Lung (tissue), 12 donors: ENCODE results near the gene LIN28A. TPM values are rescaled to one million over a fixed set of nuclear protein-coding genes. Genes with fewer than 3 reads are reported as not detected.
A peak's percentile ranks its signal among the peaks of the same experiment; 100 is the strongest.

Experiments used
- ATAC-seq: fragments of 200-7000 bp; cut with Tn5 transposase; one replicate; pipeline ENCODE4 v1.9.1; 2020; ENCODE audit warnings: moderate number of reproducible peaks; ENCODE audit not compliant: insufficient read depth, low FRiP score
- DNase-seq, 3 donors: peaks; one replicate each; pipeline ENCODE4 v3.0.0-alpha.2; 2013 to 2017
- H3K27ac ChIP-seq, 2 donors: one replicate each; pipeline ENCODE4 v1.5.1; 2013; ENCODE audit warnings: mild to moderate bottlenecking in 2 of 2, moderate library complexity in 2 of 2, control low read depth in 1 of 2, inconsistent platforms in 1 of 2, low read depth in 1 of 2, low read length in 1 of 2
- H3K27me3 ChIP-seq, 3 donors: one replicate each; pipeline ENCODE4 v1.5.1; 2013; ENCODE audit warnings: low read length in 2 of 3; ENCODE audit not compliant: control insufficient read depth in 3 of 3, insufficient read depth in 3 of 3
- H3K36me3 ChIP-seq, 4 donors: one replicate each; pipeline ENCODE4 v1.5.1; 2013; ENCODE audit warnings: low read length in 4 of 4, mild to moderate bottlenecking in 1 of 4, moderate library complexity in 1 of 4; ENCODE audit not compliant: control insufficient read depth in 4 of 4, insufficient read depth in 4 of 4
- H3K4me1 ChIP-seq, 5 donors: one replicate each; pipeline ENCODE4 v1.5.1; 2013; ENCODE audit warnings: low read length in 5 of 5, mild to moderate bottlenecking in 2 of 5, moderate library complexity in 1 of 5; ENCODE audit not compliant: control insufficient read depth in 5 of 5, insufficient read depth in 5 of 5
- H3K4me3 ChIP-seq: one replicate; pipeline ENCODE4 v1.5.1; 2013; ENCODE audit warnings: mild to moderate bottlenecking, control low read depth, moderate library complexity
- H3K9ac ChIP-seq, 2 donors: one replicate each; pipeline ENCODE4 v1.5.1; 2013; ENCODE audit warnings: low read length in 2 of 2, control low read depth in 1 of 2; ENCODE audit not compliant: insufficient read depth in 1 of 2
- H3K9me3 ChIP-seq, 4 donors: one replicate each; pipeline ENCODE4 v1.5.1; 2013; ENCODE audit warnings: low read length in 3 of 4, mild to moderate bottlenecking in 1 of 4, moderate library complexity in 1 of 4; ENCODE audit not compliant: control insufficient read depth in 4 of 4, insufficient read depth in 3 of 4
- CTCF ChIP-seq: IDR thresholded peaks from 2 replicates; pipeline ENCODE4 v1.5.1; 2012; ENCODE audit warnings: mild to moderate bottlenecking; ENCODE audit errors: control extremely low read depth, extremely low read depth
- WGBS, 2 donors: extraction: QIAGEN DNeasy Blood & Tissue Kit; methylation state at CpG; one replicate each; pipeline ENCODE4 v1.1.7; 2013; 5-methylcytosine and 5-hydroxymethylcytosine counted together
- polyA plus RNA-seq, 2 donors: library from polyadenylated mRNA; stranded (reverse); fragments of 200-250 nt; gene quantifications; one replicate each; pipeline ENCODE4 v1.2.1, GENCODE V29; 2013
- total RNA-seq, 2 donors: library from RNA; depleted of rRNA in 1 of 2; stranded (reverse); fragments of >200 nt in 1 of 2; gene quantifications; one replicate each; pipeline ENCODE4 v1.2.1, GENCODE V29; 2014 to 2021
- donor health status: control.
- donor health status: control.
- donor health status: Bipolar disorder and iron deficiency.
- donor health status: healthy.
- donor health status: DM: yes; HTN: yes; CAD: no.

LIN28A gene
- total and polyA plus RNA-seq, 4 donors = 0.80 TPM; not detected in 3

GRCh38 chr1:26452459-26453183, 42.0 kb downstream of the LIN28A start:
- H3K4me3 ChIP-seq = no peak overlapping the region
- no peaks in the 10 kb centered on the region for H3K4me1 ChIP-seq
- WGBS, 2 donors = 93 to 97% methylated on average over 5 of the region's 5 CpGs
- no peak overlapping the region for H3K9ac ChIP-seq
- H3K9me3 ChIP-seq = no peaks in the 10 kb centered on the region
- ATAC-seq = no peak
- H3K27ac ChIP-seq = no peak overlapping the region
- DNase-seq = no peak
- TF ChIP-seq CTCF = no peak
- no peaks in the 10 kb centered on the region for H3K27me3 ChIP-seq
- peaks cover 22 to 27% (median 24%) of the 10 kb centered on the region in 4 donors for H3K36me3 ChIP-seq

GRCh38 chr1:26459148-26459547, 48.5 kb downstream of the LIN28A start:
- ATAC-seq = no peak
- H3K4me3 ChIP-seq = no peak overlapping the region
- peaks cover 15 to 41% (median 28%) of the 10 kb centered on the region in 4 donors for H3K36me3 ChIP-seq

GRCh38 chr1:26459573-26460031, 49.0 kb downstream of the LIN28A start:
- Histone ChIP-seq H3K27ac (no peak overlapping the region), H3K27me3 (no peaks in the 10 kb centered on the region), H3K4me1 (peaks cover 0 to 5% (median 0%) of the 10 kb centered on the region in 5 donors), H3K36me3 (peaks cover 17 to 43% (median 31%) of the 10 kb centered on the region in 4 donors), H3K9ac (no peak overlapping the region), H3K4me3 (no peak overlapping the region), H3K9me3 (peaks cover 0 to 1% (median 0%) of the 10 kb centered on the region in 4 donors)
- WGBS, 2 donors = 88 to 92% methylated on average over 3 of the region's 3 CpGs
- TF ChIP-seq CTCF = no peak
- DNase-seq = no peak
- ATAC-seq = no peak

More at GRCh38 chr1:26459148-26459547, 48.5 kb downstream of the LIN28A start:
- TF ChIP-seq CTCF = no peak
- Histone ChIP-seq H3K9me3 (peaks cover 0 to 1% (median 0%) of the 10 kb centered on the region in 4 donors), H3K4me1 (peaks cover 0 to 5% (median 0%) of the 10 kb centered on the region in 5 donors), H3K27ac (peak overlapping the region in 1 of 2 donors; percentile 29), H3K27me3 (no peaks in the 10 kb centered on the region), H3K9ac (no peak overlapping the region)
- 94 to 96% methylated on average over 1 of the region's 1 CpG for WGBS, 2 donors
- DNase-seq = no peak
